Spinal cord (tissue), 4 donors: ENCODE results near the gene DDX4. TPM values are rescaled to one million over a fixed set of nuclear protein-coding genes. Genes with fewer than 3 reads are reported as not detected.

ENCODE experiments used
- polyA plus RNA-seq, 2 donors: library from polyadenylated mRNA; unstranded; fragments of 120-200 nt; gene quantifications; one replicate each; pipeline ENCODE4 v1.2.1, GENCODE V29; 2013; ENCODE audit not compliant: insufficient read length in 2 of 2
- small RNA-seq: library from RNA; depleted of rRNA; stranded (forward); fragments of <200 nt; gene quantifications from one replicate; pipeline ENCODE3, GENCODE V24; 2014; ENCODE audit warnings: low replicate concordance
- total RNA-seq, 2 donors: library from RNA; depleted of rRNA in 1 of 2; stranded (reverse); fragments of 120-200 nt in 1 of 2; fragments of >200 nt in 1 of 2; gene quantifications; one replicate each; pipeline versions ENCODE4 v1.2.3 to v1.2.4, GENCODE V29; 2013 to 2014

DDX4 gene
- total and polyA plus RNA-seq, 4 donors, result 0.10 to 0.30 (median 0.24) TPM; not detected in 1

Small RNA genes lying within 50 kb of the gene (small RNA-seq; reads per million reads assigned to genes)
- not detected for gene AC016632.1
- 0.08 reads per million for gene RNA5SP183

Other genes with a start within 250 kb of the DDX4 start
- 10 to 100 TPM; 60.1 to 84.6 TPM for gene PLPP1, start 203.1 kb upstream of the DDX4 start, total RNA-seq
- 10 to 100 TPM; 51.8 to 58.0 TPM for gene PLPP1, start 203.1 kb upstream of the DDX4 start, polyA plus RNA-seq
- 10 to 100 TPM; 32.6 to 63.7 TPM for gene SLC38A9, start 25.7 kb upstream of the DDX4 start, total RNA-seq
- 10 to 100 TPM; 16.8 to 17.5 TPM for gene SLC38A9, start 25.7 kb upstream of the DDX4 start, polyA plus RNA-seq
- 1 to 10 TPM in 1 of 2 donors, under 1 TPM in 1; 0.17 to 9.7 TPM for gene IL31RA, start 113.3 kb downstream of the DDX4 start, total RNA-seq
- under 1 TPM; 0.17 to 0.38 TPM for gene IL31RA, start 113.3 kb downstream of the DDX4 start, polyA plus RNA-seq